Ascending aorta (tissue), 2 donors: ENCODE measurements around the gene ZNF652. TPM values are rescaled to one million over a fixed set of nuclear protein-coding genes. Genes with fewer than 3 reads are reported as not detected.

ENCODE experiments used
- DNase-seq, 2 donors: peaks; one replicate each; pipeline ENCODE4 v3.0.0-alpha.2; 2019; ENCODE audit warnings: low spot score in 2 of 2
- H3K27ac ChIP-seq, 2 donors: fragments of 200-600 bp; sonication (generic); one replicate each; pipeline ENCODE4 v1.5.1; 2016 to 2017; ENCODE audit warnings: mild to moderate bottlenecking in 1 of 2
- H3K27me3 ChIP-seq: fragments of 200-600 bp; sonication (generic); one replicate; pipeline ENCODE4 v1.5.1; 2017
- H3K36me3 ChIP-seq, 2 donors: fragments of 200-600 bp; sonication (generic); one replicate each; pipeline ENCODE4 v1.5.1; 2016
- H3K4me1 ChIP-seq, 2 donors: fragments of 200-600 bp; sonication (generic); one replicate each; pipeline ENCODE4 v1.5.1; 2016 to 2017; ENCODE audit warnings: mild to moderate bottlenecking in 1 of 2
- H3K4me3 ChIP-seq, 2 donors: fragments of 200-600 bp; sonication (generic); one replicate each; pipeline ENCODE4 v1.5.1; 2016 to 2017; ENCODE audit warnings: mild to moderate bottlenecking in 1 of 2
- H3K9me3 ChIP-seq, 2 donors: fragments of 200-600 bp; sonication (generic); one replicate each; pipeline ENCODE4 v1.5.1; 2016
- CTCF ChIP-seq, 3 experiments: fragments of 200-600 bp in 2 of 3; fragments of 450-650 bp in 1 of 3; sonication (generic) in 2 of 3; IDR thresholded peaks; one replicate each; pipeline ENCODE4 v1.5.1; 2016 to 2019; ENCODE audit warnings: antibody characterized with exemption in 3 of 3, mild to moderate bottlenecking in 1 of 3, moderate library complexity in 1 of 3
- intact Hi-C: fragments of 100-400 bp; cut with DNase I; formaldehyde crosslinking; loops from one replicate; pipeline ENCODE4 v1.15.1; 2023
- total RNA-seq: library from RNA; depleted of rRNA; stranded (reverse); fragments of >200 nt; gene quantifications from one replicate; pipeline ENCODE4 v1.1.0, GENCODE V29; 2016

Gene ZNF652
- total RNA-seq, 1 donor from 2014 or later, result 13.5 TPM

- no peaks in the 10 kb centered on the region for H3K9me3 ChIP-seq
- H3K4me1 ChIP-seq, result peaks cover 7 to 8% of the 10 kb centered on the region in 2 donors
- no peak for DNase-seq
- no peak for TF ChIP-seq CTCF (IDR thresholded peaks at IDR 0.05)
- no peak overlapping the region for H3K4me3 ChIP-seq
- H3K27ac ChIP-seq, result no peak overlapping the region
- H3K36me3 ChIP-seq, result peaks cover 0 to 3% of the 10 kb centered on the region in 2 donors
- intact Hi-C loops, result loop anchor here (5.0 kb wide), 1 partner anchor 94 kb away; the partner anchor contains the start of gene PHB1
- H3K27me3 ChIP-seq, result no peaks in the 10 kb centered on the region
These were observed 43.5 kb downstream of the ZNF652 start for GRCh38 chr17:49318435-49318965.

- DNase-seq, result no peak
- Histone ChIP-seq H3K27ac (no peak overlapping the region), H3K4me3 (no peak overlapping the region), H3K4me1 (peaks cover 7 to 8% of the 10 kb centered on the region in 2 donors), H3K36me3 (peaks cover 4 to 8% of the 10 kb centered on the region in 2 donors), H3K27me3 (no peaks in the 10 kb centered on the region), H3K9me3 (no peaks in the 10 kb centered on the region)
- intact Hi-C loops, result loop anchor here (2.0 to 5.0 kb wide), 2 partner anchors 46 to 95 kb away; partner anchors contain the start of genes PHB1 and ZNF652
- TF ChIP-seq CTCF (IDR thresholded peaks at IDR 0.05), result no peak
These were observed 45.0 kb downstream of the ZNF652 start for GRCh38 chr17:49316889-49317675.

GRCh38 chr17:49316258-49316570 is 45.8 kb downstream of the ZNF652 start:
- Histone ChIP-seq H3K27ac (peak overlapping the region; percentile 24 to 37), H3K9me3 (no peaks in the 10 kb centered on the region), H3K36me3 (peaks cover 13 to 16% of the 10 kb centered on the region in 2 donors), H3K4me1 (peaks cover 7 to 8% of the 10 kb centered on the region in 2 donors), H3K27me3 (no peaks in the 10 kb centered on the region), H3K4me3 (no peak overlapping the region)
- intact Hi-C loops, result loop anchor here (2.0 to 5.0 kb wide), 2 partner anchors 47 to 96 kb away; partner anchors contain the start of genes PHB1 and ZNF652
- no peak for TF ChIP-seq CTCF (IDR thresholded peaks at IDR 0.05)
- DNase-seq, result no peak

- Histone ChIP-seq H3K27me3 (no peaks in the 10 kb centered on the region), H3K4me3 (peak overlapping the region in 1 of 2 donors; percentile 36), H3K4me1 (peaks cover 7 to 8% of the 10 kb centered on the region in 2 donors), H3K27ac (peak overlapping the region; percentile 24 to 37), H3K36me3 (peaks cover 14 to 21% of the 10 kb centered on the region in 2 donors), H3K9me3 (no peaks in the 10 kb centered on the region)
- TF ChIP-seq CTCF (IDR thresholded peaks at IDR 0.05), result peak; percentile 61 to 82 (median 76)
- peak; percentile 37 to 89 for DNase-seq
- intact Hi-C loops, result loop anchor here (1.0 to 5.0 kb wide), 4 partner anchors 47 to 241 kb away; partner anchors contain the start of genes PHB1 and ZNF652
These were observed 46.3 kb downstream of the ZNF652 start for GRCh38 chr17:49315551-49316257.

- Histone ChIP-seq H3K9me3 (no peaks in the 10 kb centered on the region), H3K27me3 (no peaks in the 10 kb centered on the region), H3K4me3 (no peak overlapping the region), H3K4me1 (peaks cover 7 to 8% of the 10 kb centered on the region in 2 donors), H3K27ac (no peak overlapping the region), H3K36me3 (peaks cover 14 to 33% of the 10 kb centered on the region in 2 donors)
- DNase-seq, result no peak
- intact Hi-C loops, result no loop called here
- no peak for TF ChIP-seq CTCF (IDR thresholded peaks at IDR 0.05)
These were observed 49.3 kb downstream of the ZNF652 start for GRCh38 chr17:49312722-49313121.
